K562 (cell line): Measurements from ENCODE around the gene CCDC13. TPM values are rescaled to one million over a fixed set of nuclear protein-coding genes. Genes with fewer than 3 reads are reported as not detected.

Experiments used
- ATAC-seq: fragments of 200-7000 bp; cut with Tn5 transposase; 3 replicates; pipeline ENCODE4 v1.9.1; 2020; ENCODE audit warnings: moderate library complexity
- BruUV-seq: library from RNA; stranded (reverse); fragments of 400-500 nt; replicated peaks from 2 replicates; lab custom pipeline; 2021; lab: Mats Ljungman, UMichigan
- CTCF ChIA-PET: fragments of 300-600 bp; formaldehyde crosslinking; extraction: SDS; loops from one replicate; lab custom pipeline; 2021; ENCODE audit warnings: low intra/inter-chr PET ratio; lab: Yijun Ruan, JAX
- POLR2A ChIA-PET: fragments of 300-600, 350-650 bp; sonication (Branson Sonifier 250); formaldehyde crosslinking; extraction: SDS; loops from one replicate; lab custom pipeline; 2021; ENCODE audit warnings: antibody characterized with exemption, inconsistent platforms; lab: Yijun Ruan, JAX
- DNase-seq, 4 experiments: peaks; one replicate each; pipeline versions ENCODE4 v3.0.0 to v3.0.0-alpha.2; 2011 to 2018; ENCODE audit warnings: low spot score in 3 of 4, mixed read lengths in 3 of 4; ENCODE audit errors: extremely low read depth in 1 of 4
- FAIRE-seq: peaks from 2 replicates; lab custom pipeline; 2011; peaks lifted over from hg19 to GRCh38; lab: Jason Lieb, UNC
- H2AFZ ChIP-seq: 2 replicates; pipeline ENCODE4 v1.6.0; 2011; ENCODE audit warnings: low read depth, low read length, control low read depth, inconsistent platforms
- H3K27ac ChIP-seq: fragments of 200-600 bp; 3 replicates; pipeline ENCODE4 v1.8.0; 2011; ENCODE audit warnings: low read depth, mild to moderate bottlenecking, control low read depth, inconsistent platforms, low read length, moderate library complexity, mixed read lengths; ENCODE audit errors: extremely low read depth
- H3K27me3 ChIP-seq, 2 experiments: fragments of 300-600 bp in 1 of 2; 2 replicates in 1 of 2; 3 replicates in 1 of 2; pipeline versions ENCODE4 v1.6.0 to v1.8.0; 2011; ENCODE audit warnings: inconsistent platforms in 2 of 2, low read length in 2 of 2, mild to moderate bottlenecking in 1 of 2, mixed read lengths in 1 of 2, moderate library complexity in 1 of 2; ENCODE audit not compliant: control insufficient read depth in 2 of 2, insufficient read depth in 2 of 2
- H3K36me3 ChIP-seq: fragments of 300-600 bp; 3 replicates; pipeline ENCODE4 v1.8.0; 2011; ENCODE audit warnings: mild to moderate bottlenecking, low read length, inconsistent platforms; ENCODE audit not compliant: control insufficient read depth, insufficient read depth
- H3K4me1 ChIP-seq, 2 experiments: fragments of 200-600 bp in 1 of 2; replicated peaks in 1 of 2; 2 replicates in 1 of 2; 3 replicates in 1 of 2; pipeline versions ENCODE4 v1.5.1 to v1.8.0; 2011; ENCODE audit warnings: inconsistent platforms in 2 of 2, low read length in 2 of 2, mild to moderate bottlenecking in 1 of 2, mixed read lengths in 1 of 2, moderate library complexity in 1 of 2; ENCODE audit not compliant: control insufficient read depth in 2 of 2, insufficient read depth in 2 of 2
- H3K4me2 ChIP-seq: 2 replicates; pipeline ENCODE4 v1.6.1; 2011; ENCODE audit warnings: low read length, control low read depth, inconsistent platforms, mixed read lengths; ENCODE audit not compliant: insufficient read depth
- H3K4me3 ChIP-seq: fragments of 200-600 bp; sonication (generic), shearing (Covaris generic); 2 replicates; pipeline ENCODE4 v1.5.1; 2016; ENCODE audit warnings: control low read depth, inconsistent platforms
- H3K79me2 ChIP-seq: fragments of 200-600 bp; 3 replicates; pipeline ENCODE4 v1.8.0; 2011; ENCODE audit warnings: low read length, inconsistent platforms; ENCODE audit not compliant: control insufficient read depth, insufficient read depth
- H3K9ac ChIP-seq, 2 experiments: 2 replicates each; pipeline versions ENCODE4 v1.6.0 to v1.6.1; 2011; ENCODE audit warnings: low read depth in 2 of 2, low read length in 2 of 2, control low read depth in 1 of 2, inconsistent platforms in 1 of 2, mild to moderate bottlenecking in 1 of 2, mixed read lengths in 1 of 2; ENCODE audit not compliant: insufficient read depth in 1 of 2
- H3K9me1 ChIP-seq: one replicate; pipeline ENCODE4 v1.6.0; 2011; ENCODE audit warnings: inconsistent platforms, mild to moderate bottlenecking, low read length, moderate library complexity; ENCODE audit not compliant: control insufficient read depth, insufficient read depth
- H3K9me3 ChIP-seq: replicated peaks from 2 replicates; pipeline ENCODE4 v1.5.1; 2011; ENCODE audit warnings: low read depth, low read length, inconsistent platforms; ENCODE audit not compliant: control insufficient read depth, insufficient read depth
- H4K20me1 ChIP-seq: replicated peaks from 2 replicates; pipeline ENCODE4 v1.6.1; 2011; ENCODE audit warnings: low read length, inconsistent platforms, mixed read lengths; ENCODE audit not compliant: control insufficient read depth, insufficient read depth
- ATF2 ChIP-seq: sonication (generic); formaldehyde crosslinking; IDR thresholded peaks from 2 replicates; pipeline ENCODE4 v1.8.1; 2022; ENCODE audit warnings: missing genetic modification reagents
- BCLAF1 ChIP-seq, 2 experiments: fragments of 450-650 bp in 1 of 2; IDR thresholded peaks; 2 replicates each; pipeline ENCODE4 v1.6.1; 2011 to 2017; ENCODE audit warnings: low read depth in 2 of 2, antibody characterized with exemption in 1 of 2, borderline replicate concordance in 1 of 2, low read length in 1 of 2, mild to moderate bottlenecking in 1 of 2, mixed read lengths in 1 of 2; ENCODE audit not compliant: control insufficient read depth in 1 of 2
- CGGBP1 ChIP-seq: fragments of 250-450 bp; sonication (Bioruptor Pico); IDR thresholded peaks from 2 replicates; pipeline ENCODE4 v1.9.0; 2021; ENCODE audit warnings: mild to moderate bottlenecking
- CTCFL ChIP-seq: IDR thresholded peaks from 2 replicates; pipeline ENCODE4 v1.6.1; 2011; ENCODE audit warnings: borderline replicate concordance, low read depth, mild to moderate bottlenecking, moderate library complexity, low read length; ENCODE audit not compliant: insufficient read depth, poor library complexity, severe bottlenecking
- SRSF9 ChIP-seq: fragments of 200-400 bp; formaldehyde crosslinking; IDR thresholded peaks from 2 replicates; pipeline ENCODE4 v1.6.1; 2017; ENCODE audit warnings: low read depth, low read length, borderline replicate concordance
- STAG1 ChIP-seq: sonication (generic); formaldehyde crosslinking; IDR thresholded peaks from 2 replicates; pipeline ENCODE4 v1.5.0; 2020; ENCODE audit warnings: missing genetic modification reagents, borderline replicate concordance
- TCF3 ChIP-seq: sonication (generic); formaldehyde crosslinking; IDR thresholded peaks from 2 replicates; pipeline ENCODE4 v1.4.0; 2020; ENCODE audit warnings: mild to moderate bottlenecking, missing genetic modification reagents
- THRA ChIP-seq: fragments of 450-650 bp; IDR thresholded peaks from 2 replicates; pipeline ENCODE4 v1.6.1; 2017; ENCODE audit warnings: mild to moderate bottlenecking, moderate library complexity
- ZNF324 ChIP-seq: fragments of 250-450 bp; sonication (Bioruptor Pico); IDR thresholded peaks from 2 replicates; pipeline ENCODE4 v1.4.0; 2020; ENCODE audit warnings: mild to moderate bottlenecking
- WGBS: fragments of 100-300 bp; shearing (Covaris generic); methylation state at CpG from one replicate; pipeline ENCODE4 v1.1.6; 2016; ENCODE audit warnings: low coverage, mixed read lengths; ENCODE audit not compliant: insufficient coverage; ENCODE audit errors: missing lambda C conversion rate; 5-methylcytosine and 5-hydroxymethylcytosine counted together
- in situ Hi-C: fragments of 300-500 bp; cut with MboI; formaldehyde crosslinking; loops from 4 replicates; pipeline ENCODE4 v1.15.0; 2018; ENCODE audit warnings: inconsistent platforms, mixed read lengths
- intact Hi-C: fragments of 100-400 bp; cut with micrococcal nuclease; formaldehyde crosslinking; loops from 2 replicates; pipeline ENCODE4 v1.14.2; 2022
- polyA plus RNA-seq, 8 experiments: library from polyadenylated mRNA; depleted of rRNA in 4 of 8; stranded (reverse) in 5 of 8; unstranded in 3 of 8; fragments of >200 nt; fragmentation: Nextera tagmentation in 2 of 8; fragmentation: Illumina TruSeq in 1 of 8; extraction: Ambion mirVana in 2 of 8; extraction: Trizol in 1 of 8; gene quantifications; 2 replicates each; pipeline versions ENCODE4 v1.2.1 to v1.2.3, GENCODE V29; 2011 to 2014; ENCODE audit warnings: inconsistent platforms in 1 of 8, missing spikeins in 1 of 8
- total RNA-seq, 7 experiments: library from RNA; depleted of rRNA in 6 of 7; stranded (reverse); fragments of >200 nt in 6 of 7; fragmentation: Illumina TruSeq in 2 of 7; extraction: Trizol in 2 of 7; gene quantifications; 2 replicates each; pipeline versions ENCODE4 v1.2.1 to v1.2.3, GENCODE V29; 2011 to 2021; ENCODE audit warnings: low replicate concordance in 1 of 7

CCDC13 gene
- total and polyA plus RNA-seq, 9 of the 15 experiments (the other 6 are each of a cell fraction or from before 2014, with no cell fraction given) = 0.20 to 0.70 (median 0.48) TPM; not detected in 2

- ATAC-seq (no peak), DNase-seq (no peak), FAIRE-seq (no peak)
- TF ChIP-seq TCF3 (CRISPR knock-in tag) (no peak), THRA (no peak), STAG1 (CRISPR knock-in tag) (no peak), ATF2 (CRISPR knock-in tag) (no peak), CGGBP1 (no peak), ZNF324 (no peak), BCLAF1 (IDR thresholded peaks at IDR 0.05; ENCODE audit: borderline replicate concordance in 1 of 2, control insufficient read depth in 1 of 2, low read depth in 2 of 2, low read length in 1 of 2) (no peak), SRSF9 (no peak), CTCFL (no peak)
- ChIA-PET CTCF (interaction anchor here (1.0 kb wide), 1 partner anchor 10 kb away, joined by 3 read pairs; no protein-coding TSS in a partner anchor), POLR2A (interaction anchor here (0.6 to 1.2 kb wide), 7 partner anchors 8 to 442 kb away, joined by 3 to 5 read pairs (median 3); partner anchors contain the start of gene NKTR)
- no peaks in the 10 kb centered on the region for H3K36me3 ChIP-seq
- no peak overlapping the region for H3K9ac ChIP-seq
- H4K20me1 ChIP-seq = peaks cover 8% of the 10 kb centered on the region; the same call in 1 of the 2 replicates
- no peak overlapping the region for H3K4me3 ChIP-seq
- no peak overlapping the region for H3K27ac ChIP-seq
- H3K79me2 ChIP-seq = no peaks in the 10 kb centered on the region
- H2AFZ ChIP-seq = no peak overlapping the region
- in situ Hi-C loops (loop anchor here (5.0 to 10.0 kb wide), 2 partner anchors 94 to 171 kb away; partner anchors contain the start of gene ZBTB47), intact Hi-C loops (loop anchor here (2.0 kb wide), 1 partner anchor 173 kb away; no protein-coding TSS in a partner anchor)
- peaks cover 6 to 45% of the 10 kb centered on the region in 2 experiments; a peak in 4 of 5 replicates for H3K27me3 ChIP-seq
- H3K9me1 ChIP-seq = no peaks in the 10 kb centered on the region
- no peaks in the 10 kb centered on the region for H3K9me3 ChIP-seq
- WGBS = 4% methylated on average over 8 of the region's 8 CpGs
- H3K4me1 ChIP-seq = no peaks in the 10 kb centered on the region; a peak in 1 of 5 replicates
- H3K4me2 ChIP-seq = no peak overlapping the region
- BruUV-seq = no TSS peak
These were observed 27.1 kb downstream of the CCDC13 start for GRCh38 chr3:42745776-42746454.
